GM12801 (cell line): ENCODE measurements around the gene SRSF7.

Experiments
- TF ChIP-seq, protein P1 (sequence below): IDR thresholded peaks from one replicate; pipeline ENCODE4 v1.5.1; 2011; ENCODE audit warnings: control low read depth; ENCODE audit not compliant: insufficient read length; ENCODE audit errors: extremely low read depth

SRSF7 gene

DNA sequence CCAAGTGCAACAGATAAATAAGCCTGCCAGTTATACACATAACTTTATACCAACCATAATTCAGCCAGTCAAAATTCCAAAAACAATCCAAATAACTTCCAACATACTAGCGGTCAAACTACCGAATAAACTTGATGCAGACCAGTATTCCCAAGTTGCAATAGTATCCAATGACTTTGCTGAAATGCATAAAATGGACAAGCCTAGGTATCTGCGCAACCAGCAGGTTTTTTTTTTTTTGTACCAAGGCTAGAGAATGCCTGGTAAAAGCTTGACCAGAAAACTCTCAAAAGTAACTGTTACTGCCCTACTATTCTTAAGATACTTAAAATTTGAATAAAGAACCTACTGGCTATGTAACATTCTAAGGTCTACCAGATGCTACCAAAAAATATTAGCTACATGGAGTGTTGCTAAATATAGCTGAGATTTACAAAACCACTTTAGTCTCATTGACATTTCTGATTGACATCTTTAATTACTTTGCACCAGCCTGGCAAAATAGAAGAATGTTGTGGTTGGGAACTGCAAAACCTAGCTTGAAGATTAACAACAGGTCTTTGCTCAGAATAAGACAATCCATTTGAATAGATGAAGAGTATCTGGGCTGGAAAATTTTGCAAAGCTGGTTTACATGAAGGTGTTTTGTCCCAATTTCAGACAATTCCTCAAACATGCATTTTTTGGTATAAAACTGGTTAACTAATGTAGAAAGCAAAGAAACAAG lies 7.3 kb downstream of the SRSF7 start:
- TF ChIP-seq, protein P1, sequence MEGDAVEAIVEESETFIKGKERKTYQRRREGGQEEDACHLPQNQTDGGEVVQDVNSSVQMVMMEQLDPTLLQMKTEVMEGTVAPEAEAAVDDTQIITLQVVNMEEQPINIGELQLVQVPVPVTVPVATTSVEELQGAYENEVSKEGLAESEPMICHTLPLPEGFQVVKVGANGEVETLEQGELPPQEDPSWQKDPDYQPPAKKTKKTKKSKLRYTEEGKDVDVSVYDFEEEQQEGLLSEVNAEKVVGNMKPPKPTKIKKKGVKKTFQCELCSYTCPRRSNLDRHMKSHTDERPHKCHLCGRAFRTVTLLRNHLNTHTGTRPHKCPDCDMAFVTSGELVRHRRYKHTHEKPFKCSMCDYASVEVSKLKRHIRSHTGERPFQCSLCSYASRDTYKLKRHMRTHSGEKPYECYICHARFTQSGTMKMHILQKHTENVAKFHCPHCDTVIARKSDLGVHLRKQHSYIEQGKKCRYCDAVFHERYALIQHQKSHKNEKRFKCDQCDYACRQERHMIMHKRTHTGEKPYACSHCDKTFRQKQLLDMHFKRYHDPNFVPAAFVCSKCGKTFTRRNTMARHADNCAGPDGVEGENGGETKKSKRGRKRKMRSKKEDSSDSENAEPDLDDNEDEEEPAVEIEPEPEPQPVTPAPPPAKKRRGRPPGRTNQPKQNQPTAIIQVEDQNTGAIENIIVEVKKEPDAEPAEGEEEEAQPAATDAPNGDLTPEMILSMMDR, result no peak

DNA sequence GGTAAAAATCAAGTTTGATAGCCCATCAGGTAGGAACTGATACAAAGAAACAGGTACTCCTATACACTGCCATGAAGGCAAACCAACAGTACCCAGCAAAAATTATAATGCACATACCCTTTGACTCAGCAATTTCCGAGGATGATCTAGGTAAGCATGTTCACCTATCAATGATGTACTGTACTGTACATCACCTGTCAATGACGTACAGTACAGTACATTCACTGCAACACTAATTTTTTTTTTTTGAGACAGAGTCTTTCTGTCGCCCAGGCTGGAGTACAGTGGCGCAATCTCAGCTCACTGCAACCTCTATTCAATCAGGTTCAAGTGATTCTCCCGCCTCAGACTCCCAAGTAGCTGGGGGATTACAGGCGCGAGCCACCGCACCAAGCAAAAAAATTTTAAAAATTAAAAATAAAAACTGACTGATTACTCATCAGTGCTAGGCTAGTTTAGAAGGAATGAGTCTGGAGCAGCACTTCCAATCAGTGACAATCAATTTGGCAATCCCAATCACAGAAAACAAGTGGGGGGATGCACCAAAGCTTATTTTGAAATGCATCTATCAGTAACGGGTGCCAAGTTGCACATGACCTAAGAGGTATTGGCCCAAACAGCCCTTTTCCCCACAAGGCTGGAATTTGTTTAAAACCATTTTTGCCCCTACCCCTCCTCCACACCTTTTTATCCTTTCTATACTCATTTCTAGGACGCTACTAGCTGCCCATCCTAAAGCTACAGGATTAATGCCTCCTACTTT lies 8.2 kb downstream of the SRSF7 start:
- TF ChIP-seq, protein P1, result no peak

DNA sequence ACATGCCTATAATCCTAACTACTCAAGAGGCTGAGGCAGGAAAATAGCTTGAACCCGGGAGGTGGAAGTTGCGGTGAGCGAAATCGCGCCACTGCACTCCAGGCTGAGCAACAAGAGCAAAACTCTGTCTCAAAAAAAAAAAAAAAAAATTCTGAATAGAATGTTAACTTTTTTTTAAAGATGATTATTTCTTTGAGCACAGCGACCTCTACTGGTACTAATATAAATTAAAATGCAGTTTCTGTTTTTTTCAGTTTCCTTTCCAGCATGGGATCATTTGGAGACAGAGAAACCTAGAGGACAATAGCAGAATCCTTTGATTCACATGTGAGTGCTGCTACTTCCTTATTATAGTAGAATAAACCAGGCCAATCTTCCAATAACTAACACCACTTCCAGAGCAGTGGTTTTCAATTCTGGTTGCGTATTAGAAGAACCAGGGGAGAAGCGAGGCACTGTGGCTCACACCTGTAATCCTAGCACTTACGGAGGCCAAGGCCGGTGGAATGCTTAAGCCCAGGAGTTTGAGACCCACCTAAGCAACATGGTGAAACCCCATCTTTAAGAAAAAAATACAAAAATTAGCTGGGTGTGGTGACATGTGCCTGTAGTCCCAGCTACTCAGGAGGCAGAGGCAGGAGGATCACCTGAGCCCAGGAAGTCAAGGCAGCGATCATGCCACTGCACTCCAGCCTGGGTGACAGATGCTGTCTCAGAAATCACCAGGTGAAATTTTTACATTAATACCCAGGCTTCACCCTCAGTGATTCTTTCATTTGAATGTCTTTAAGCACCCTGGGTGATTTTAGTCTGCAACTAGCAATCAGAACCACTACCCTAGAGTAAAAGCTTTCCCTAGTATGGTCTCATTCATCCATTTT lies 10.1 kb downstream of the SRSF7 start:
- TF ChIP-seq, protein P1, result no peak

DNA sequence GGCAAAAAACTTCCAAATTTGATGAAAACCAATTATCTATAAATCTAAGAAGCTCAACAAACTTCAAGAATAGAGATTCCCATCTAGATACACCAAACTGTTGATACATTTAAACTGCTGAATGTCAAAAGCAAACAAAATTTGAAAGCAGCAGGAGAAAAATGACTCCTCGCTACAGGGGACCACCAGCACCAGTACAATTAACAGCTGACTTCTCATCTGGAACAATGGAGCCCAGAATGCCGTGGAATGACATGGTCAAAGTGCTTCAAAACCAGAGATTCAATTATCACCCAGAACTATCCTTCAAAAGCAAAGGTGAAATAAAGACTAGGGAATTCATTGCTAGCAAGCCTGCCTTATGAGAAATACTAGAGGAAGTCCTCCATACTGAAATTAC lies 11.6 kb downstream of the SRSF7 start:
- TF ChIP-seq, protein P1, result no peak

DNA sequence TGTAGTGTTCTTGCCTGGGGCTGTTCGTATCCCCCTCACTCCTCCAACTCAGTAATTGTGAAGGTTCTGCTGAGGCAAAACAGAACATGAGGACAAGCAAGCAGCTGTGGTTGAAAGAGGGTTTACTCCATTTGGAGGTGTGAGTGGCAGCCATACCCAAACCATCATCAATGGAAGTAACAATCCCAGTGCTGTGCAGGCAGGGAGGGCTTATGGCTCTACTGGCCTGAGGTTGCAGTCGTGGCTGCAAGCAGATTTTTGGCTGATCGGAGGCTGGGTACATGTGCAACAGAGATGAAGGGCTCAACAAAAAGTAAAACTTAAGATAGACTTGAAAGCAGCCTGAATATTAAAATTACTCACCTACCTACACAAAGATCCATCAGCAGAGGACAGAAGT lies 13.2 kb downstream of the SRSF7 start:
- TF ChIP-seq, protein P1, result no peak

DNA sequence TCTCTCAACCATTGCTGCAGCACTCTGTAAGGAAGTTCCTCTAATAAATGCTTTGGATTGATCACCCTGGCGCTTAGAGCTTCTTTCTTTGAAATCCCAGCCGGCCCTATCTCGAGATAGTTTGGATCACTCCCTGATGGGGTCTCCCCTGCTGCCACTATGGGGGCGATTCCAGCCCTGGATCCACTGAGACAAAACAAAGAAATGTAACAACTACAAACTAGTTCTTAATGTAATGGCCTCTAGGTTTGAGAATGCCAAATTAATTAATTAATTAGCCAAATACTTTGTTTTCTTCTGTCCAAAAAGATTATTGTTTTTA lies 15.2 kb downstream of the SRSF7 start:
- TF ChIP-seq, protein P1, result no peak
